Ovary (tissue), 9 donors: ENCODE measurements around the gene VSTM1. TPM values are rescaled to one million over a fixed set of nuclear protein-coding genes. Genes with fewer than 3 reads are reported as not detected.

Source experiments
- DNase-seq, 5 donors: peaks; one replicate each; pipeline ENCODE4 v3.0.0-alpha.2; 2019 to 2020
- H3K27ac ChIP-seq, 2 donors: fragments of 200-600 bp; one replicate each; pipeline versions ENCODE4 v1.5.1 to v1.8.0; 2019 to 2022
- H3K27me3 ChIP-seq: fragments of 200-600 bp; one replicate; pipeline ENCODE4 v1.8.0; 2022
- H3K36me3 ChIP-seq: fragments of 200-600 bp; sonication (generic); one replicate; pipeline ENCODE4 v1.5.1; 2019
- H3K4me1 ChIP-seq: one replicate; pipeline ENCODE4 v1.8.1; 2013; ENCODE audit warnings: mild to moderate bottlenecking, moderate library complexity; ENCODE audit not compliant: insufficient read depth
- H3K4me3 ChIP-seq: fragments of 200-600 bp; sonication (generic); one replicate; pipeline ENCODE4 v1.5.1; 2017
- H3K9me3 ChIP-seq, 2 donors: fragments of 200-600 bp in 1 of 2; sonication (generic) in 1 of 2; one replicate each; pipeline versions ENCODE4 v1.5.1 to v1.8.1; 2013 to 2019; ENCODE audit warnings: mild to moderate bottlenecking in 1 of 2, moderate library complexity in 1 of 2
- CTCF ChIP-seq, 3 donors: fragments of 450-650 bp in 2 of 3; fragments of 200-600 bp in 1 of 3; IDR thresholded peaks; one replicate each; pipeline versions ENCODE4 v1.5.1 to v1.8.0; 2016 to 2022; ENCODE audit warnings: antibody characterized with exemption in 3 of 3, mild to moderate bottlenecking in 1 of 3
- EP300 ChIP-seq: sonication (generic); formaldehyde crosslinking; IDR thresholded peaks from one replicate; pipeline ENCODE4 v1.6.1; 2017; ENCODE audit warnings: antibody characterized with exemption
- POLR2A ChIP-seq: fragments of 450-650 bp; IDR thresholded peaks from one replicate; pipeline ENCODE4 v1.6.1; 2017; ENCODE audit warnings: antibody characterized with exemption, mild to moderate bottlenecking, moderate library complexity
- WGBS, 3 donors: extraction: QIAGEN DNeasy Blood & Tissue Kit in 1 of 3; methylation state at CpG; one replicate each; pipeline versions ENCODE4 v1.1.5 to v1.1.7; 2013 to 2017; 5-methylcytosine and 5-hydroxymethylcytosine counted together
- intact Hi-C, 4 donors: fragments of 100-400 bp; cut with DNase I; formaldehyde crosslinking; loops; one replicate each; pipeline versions ENCODE4 v1.11.0 to v1.15.1; 2022 to 2023
- polyA plus RNA-seq, 2 donors: library from polyadenylated mRNA; stranded (reverse); fragments of 200-250 nt in 1 of 2; fragments of 350-450 nt in 1 of 2; fragmentation: Illumina TruSeq in 1 of 2; extraction: RNeasy Lipid Tissue Mini Kit (QIAGEN cat#74804) in 1 of 2; gene quantifications; one replicate each; pipeline ENCODE4 v1.2.3, GENCODE V29; 2013 to 2014
- small RNA-seq: library from RNA; depleted of rRNA; stranded (forward); fragments of <200 nt; gene quantifications from one replicate; pipeline ENCODE3, GENCODE V24; 2016
- total RNA-seq, 7 donors: library from RNA; depleted of rRNA in 2 of 7; stranded (reverse); fragments of >200 nt in 2 of 7; fragmentation: NEBNext Ultra II Directional in 3 of 7; extraction: Animal tissue kit (Norgen Biotek cat#: 25700) in 3 of 7; gene quantifications; one replicate each; pipeline versions ENCODE4 v1.1.0 to v1.2.4, GENCODE V29; 2016 to 2023
- donor health status: DM: no; HTN: no; CAD: no; lungs with moderate emphysema.
- donor health status: DM: no; HTN: no; CAD: no.
- donor health status: Bipolar disorder and iron deficiency.
- donor health status: DM: yes; HTN: yes; CAD: no.
- donor health status: DM: no; HTN: no; CAD: no.
- donor health status: DM: yes; HTN: yes; CAD: no.

VSTM1 gene
- total and polyA plus RNA-seq, 9 donors, result not detected

GRCh38 chr19:53991224-53992113 lies 72.2 kb downstream of the VSTM1 start, which contains the start of gene CACNG6:
Gene CACNG6, plus strand, starts transcription at chr19:53991637. Its CDS starts 1,241 bp downstream, at chr19:53992878.
- DNase-seq, result no peak
- Histone ChIP-seq H3K9me3 (no peaks in the 10 kb centered on the region), H3K36me3 (no peaks in the 10 kb centered on the region), H3K27me3 (no peaks in the 10 kb centered on the region), H3K4me3 (no peak within 1 kb of the TSS), H3K27ac (no peak within 1 kb of the TSS), H3K4me1 (no peaks in the 10 kb centered on the region)
- intact Hi-C loops, result no loop called here
- WGBS, 3 donors, result 3 to 9% (median 6%) methylated on average over 30 to 66 of the region's 66 CpGs
- no peak for TF ChIP-seq CTCF (IDR thresholded peaks at IDR 0.05)
- TF ChIP-seq POLR2A, result no peak
- no peak for TF ChIP-seq EP300

Small RNA genes lying within 50 kb of the gene (small RNA-seq; reads per million reads assigned to genes)
- not detected for gene AC012314.20

Other genes starting within 250 kb of the VSTM1 start
- gene NLRP12, start 239.6 kb downstream of the VSTM1 start, total RNA-seq, result under 1 TPM; 0.05 to 0.95 (median 0.17) TPM
- under 1 TPM; 0.05 to 0.15 TPM for gene NLRP12, start 239.6 kb downstream of the VSTM1 start, polyA plus RNA-seq
- gene MYADM, start 196.0 kb downstream of the VSTM1 start, total RNA-seq, result 100 to 1,000 TPM in 5 of 7 donors, 10 to 100 TPM in 2; 27.5 to 216 (median 146) TPM
- 100 to 1,000 TPM in 1 of 2 donors, 10 to 100 TPM in 1; 86.3 to 134 TPM for gene MYADM, start 196.0 kb downstream of the VSTM1 start, polyA plus RNA-seq
- gene PRKCG, start 181.7 kb downstream of the VSTM1 start, total RNA-seq, result under 1 TPM in 1 of 7 donors, not detected in 6; 0.08 TPM
- under 1 TPM in 1 of 2 donors, not detected in 1; 0.04 TPM for gene PRKCG, start 181.7 kb downstream of the VSTM1 start, polyA plus RNA-seq
- not detected for gene CACNG7, start 154.6 kb downstream of the VSTM1 start, total RNA-seq
- under 1 TPM in 1 of 2 donors, not detected in 1; 0.02 TPM for gene CACNG7, start 154.6 kb downstream of the VSTM1 start, polyA plus RNA-seq
- gene CACNG8, start 101.0 kb downstream of the VSTM1 start, total RNA-seq, result under 1 TPM in 4 of 7 donors, not detected in 3; 0.03 to 0.12 (median 0.08) TPM
- under 1 TPM; 0.06 to 0.13 TPM for gene CACNG8, start 101.0 kb downstream of the VSTM1 start, polyA plus RNA-seq
- 1 to 10 TPM in 1 of 7 donors, under 1 TPM in 1, not detected in 5; 0.15 to 3.2 TPM for gene CACNG6, start 72.3 kb downstream of the VSTM1 start, total RNA-seq
- not detected for gene CACNG6, start 72.3 kb downstream of the VSTM1 start, polyA plus RNA-seq
- gene TARM1, start 17.5 kb upstream of the VSTM1 start, total RNA-seq, result not detected
- gene TARM1, start 17.5 kb upstream of the VSTM1 start, polyA plus RNA-seq, result not detected
- gene OSCAR, start 36.9 kb upstream of the VSTM1 start, total RNA-seq, result 1 to 10 TPM; 1.4 to 3.8 (median 2.1) TPM
- gene OSCAR, start 36.9 kb upstream of the VSTM1 start, polyA plus RNA-seq, result 1 to 10 TPM; 1.1 to 1.4 TPM
- 100 to 1,000 TPM in 3 of 7 donors, 10 to 100 TPM in 3, 1 to 10 TPM in 1; 6.2 to 110 (median 82.1) TPM for gene NDUFA3, start 39.0 kb upstream of the VSTM1 start, total RNA-seq
- gene NDUFA3, start 39.0 kb upstream of the VSTM1 start, polyA plus RNA-seq, result 100 to 1,000 TPM in 1 of 2 donors, 10 to 100 TPM in 1; 58.3 to 110 TPM
- gene TFPT, start 51.8 kb upstream of the VSTM1 start, total RNA-seq, result 10 to 100 TPM in 6 of 7 donors, 1 to 10 TPM in 1; 7.6 to 18.3 (median 12.8) TPM
- gene TFPT, start 51.8 kb upstream of the VSTM1 start, polyA plus RNA-seq, result 10 to 100 TPM in 1 of 2 donors, 1 to 10 TPM in 1; 2.4 to 14.1 TPM
- gene PRPF31, start 51.9 kb upstream of the VSTM1 start, total RNA-seq, result 10 to 100 TPM; 30.0 to 59.5 (median 48.8) TPM
- gene PRPF31, start 51.9 kb upstream of the VSTM1 start, polyA plus RNA-seq, result 10 to 100 TPM; 51.1 to 62.2 TPM
- gene CNOT3, start 73.9 kb upstream of the VSTM1 start, total RNA-seq, result 10 to 100 TPM; 14.4 to 44.8 (median 41.6) TPM
- 10 to 100 TPM; 30.9 to 65.6 TPM for gene CNOT3, start 73.9 kb upstream of the VSTM1 start, polyA plus RNA-seq
- gene LENG1, start 95.8 kb upstream of the VSTM1 start, total RNA-seq, result 10 to 100 TPM in 1 of 7 donors, 1 to 10 TPM in 6; 6.4 to 11.1 (median 8.5) TPM
- gene LENG1, start 95.8 kb upstream of the VSTM1 start, polyA plus RNA-seq, result 10 to 100 TPM in 1 of 2 donors, 1 to 10 TPM in 1; 5.2 to 14.0 TPM
- 100 to 1,000 TPM in 1 of 7 donors, 10 to 100 TPM in 1, 1 to 10 TPM in 3, under 1 TPM in 2; 0.45 to 103 (median 6.5) TPM for gene TMC4, start 109.3 kb upstream of the VSTM1 start, total RNA-seq
- under 1 TPM; 0.79 to 0.87 TPM for gene TMC4, start 109.3 kb upstream of the VSTM1 start, polyA plus RNA-seq
- 100 to 1,000 TPM in 1 of 7 donors, 10 to 100 TPM in 6; 41.8 to 105 (median 56.8) TPM for gene MBOAT7, start 125.7 kb upstream of the VSTM1 start, total RNA-seq
- 10 to 100 TPM; 41.0 to 51.3 TPM for gene MBOAT7, start 125.7 kb upstream of the VSTM1 start, polyA plus RNA-seq
- gene TSEN34, start 127.4 kb upstream of the VSTM1 start, total RNA-seq, result 10 to 100 TPM; 47.3 to 98.8 (median 56.2) TPM
- gene TSEN34, start 127.4 kb upstream of the VSTM1 start, polyA plus RNA-seq, result 10 to 100 TPM; 12.5 to 71.9 TPM
- 1,000 to 10,000 TPM; 2,142 to 5,150 (median 2,841) TPM for gene RPS9, start 137.0 kb upstream of the VSTM1 start, total RNA-seq
- gene RPS9, start 137.0 kb upstream of the VSTM1 start, polyA plus RNA-seq, result 1,000 to 10,000 TPM in 1 of 2 donors, 100 to 1,000 TPM in 1; 386 to 6,488 TPM
- gene LILRB3, start 159.1 kb upstream of the VSTM1 start, total RNA-seq, result 1 to 10 TPM in 6 of 7 donors, under 1 TPM in 1; 0.31 to 5.5 (median 2.5) TPM
- gene LILRB3, start 159.1 kb upstream of the VSTM1 start, polyA plus RNA-seq, result 1 to 10 TPM; 1.7 to 4.9 TPM
- 1 to 10 TPM in 6 of 7 donors, under 1 TPM in 1; 0.69 to 2.7 (median 1.2) TPM for gene LILRA6, start 178.9 kb upstream of the VSTM1 start, total RNA-seq
- gene LILRA6, start 178.9 kb upstream of the VSTM1 start, polyA plus RNA-seq, result 1 to 10 TPM in 1 of 2 donors, under 1 TPM in 1; 0.61 to 1.7 TPM
- gene LILRB5, start 193.4 kb upstream of the VSTM1 start, total RNA-seq, result 1 to 10 TPM; 2.0 to 9.1 (median 3.1) TPM
- gene LILRB5, start 193.4 kb upstream of the VSTM1 start, polyA plus RNA-seq, result 10 to 100 TPM in 1 of 2 donors, 1 to 10 TPM in 1; 1.8 to 10.6 TPM
- gene LILRB2, start 217.2 kb upstream of the VSTM1 start, total RNA-seq, result 10 to 100 TPM in 1 of 7 donors, 1 to 10 TPM in 5, under 1 TPM in 1; 0.24 to 15.1 (median 2.1) TPM
- gene LILRB2, start 217.2 kb upstream of the VSTM1 start, polyA plus RNA-seq, result 1 to 10 TPM; 1.3 to 2.6 TPM
- 1 to 10 TPM in 2 of 7 donors, under 1 TPM in 4, not detected in 1; 0.33 to 4.6 (median 0.62) TPM for gene LILRA5, start 249.3 kb upstream of the VSTM1 start, total RNA-seq
- 1 to 10 TPM in 1 of 2 donors, under 1 TPM in 1; 0.91 to 1.0 TPM for gene LILRA5, start 249.3 kb upstream of the VSTM1 start, polyA plus RNA-seq